Esophagus muscularis mucosa (tissue), 4 donors: ENCODE data around the gene ITPR1.

Source experiments
- CTCF ChIP-seq, 3 experiments: fragments of 200-600 bp in 2 of 3; fragments of 450-650 bp in 1 of 3; sonication (generic) in 2 of 3; IDR thresholded peaks; one replicate each; pipeline ENCODE4 v1.5.1; 2017 to 2019; ENCODE audit warnings: antibody characterized with exemption in 3 of 3, mild to moderate bottlenecking in 2 of 3, moderate library complexity in 1 of 3
- EP300 ChIP-seq: sonication (generic); formaldehyde crosslinking; IDR thresholded peaks from one replicate; pipeline ENCODE4 v1.6.1; 2017; ENCODE audit warnings: antibody characterized with exemption
- POLR2A ChIP-seq: fragments of 450-650 bp; IDR thresholded peaks from one replicate; pipeline ENCODE4 v1.6.1; 2017; ENCODE audit warnings: antibody characterized with exemption, moderate library complexity, mild to moderate bottlenecking, low read depth
- POLR2AphosphoS5 ChIP-seq, 2 donors: sonication (generic); formaldehyde crosslinking; IDR thresholded peaks; one replicate each; pipeline ENCODE4 v1.6.1; 2017; ENCODE audit warnings: antibody characterized with exemption in 2 of 2

GRCh38 chr3:4770561-4770960 is 277.4 kb downstream of the ITPR1 start:
- no peak for TF ChIP-seq CTCF (IDR thresholded peaks at IDR 0.05)
- TF ChIP-seq POLR2A: no peak
- no peak for TF ChIP-seq POLR2AphosphoS5 (IDR thresholded peaks at IDR 0.05)
- TF ChIP-seq EP300: no peak
